HepG2 (cell line): Measurements from ENCODE around the gene ITIH1. TPM values are rescaled to one million over a fixed set of nuclear protein-coding genes. Genes with fewer than 3 reads are reported as not detected.
A peak's percentile ranks its signal among the peaks of the same experiment; 100 is the strongest.

Experiments used
- ATAC-seq: fragments of 200-7000 bp; cut with Tn5 transposase; 3 replicates; pipeline ENCODE4 v1.9.1; 2020; ENCODE audit warnings: mild to moderate bottlenecking, moderate library complexity
- BruUV-seq: library from RNA; stranded (reverse); fragments of 400-500 nt; replicated peaks from 2 replicates; lab custom pipeline; 2021; lab: Mats Ljungman, UMichigan
- CTCF ChIA-PET: fragments of 300-600 bp; formaldehyde crosslinking; extraction: SDS; loops from one replicate; lab custom pipeline; 2021; ENCODE audit warnings: low total read pairs, inconsistent platforms, low intra/inter-chr PET ratio; lab: Yijun Ruan, JAX
- POLR2A ChIA-PET: fragments of 350-600 bp; sonication (Branson Sonifier 250); formaldehyde crosslinking; loops from one replicate; lab custom pipeline; 2020; ENCODE audit warnings: antibody characterized with exemption, inconsistent platforms; lab: Yijun Ruan, JAX
- DNase-seq: peaks from one replicate; pipeline ENCODE4 v3.0.0-alpha.2; 2015; ENCODE audit warnings: low spot score
- FAIRE-seq: peaks from 3 replicates; lab custom pipeline; 2011; peaks lifted over from hg19 to GRCh38; lab: Jason Lieb, UNC
- H2AFZ ChIP-seq: one replicate; pipeline ENCODE4 v1.6.1; 2011; ENCODE audit warnings: low read length, inconsistent platforms
- H3K27ac ChIP-seq: fragments of 300-600 bp; 3 replicates; pipeline ENCODE4 v1.8.0; 2011; ENCODE audit warnings: mixed run types, mild to moderate bottlenecking, mixed read lengths, low read length, inconsistent platforms; ENCODE audit not compliant: insufficient read depth; ENCODE audit errors: extremely low read length
- H3K27me3 ChIP-seq, 2 experiments: fragments of 200-600 bp in 1 of 2; 2 replicates in 1 of 2; 3 replicates in 1 of 2; pipeline versions ENCODE4 v1.6.0 to v1.8.0; 2011; ENCODE audit warnings: low read length in 2 of 2, mild to moderate bottlenecking in 2 of 2, moderate library complexity in 2 of 2, inconsistent platforms in 1 of 2; ENCODE audit not compliant: insufficient read depth in 2 of 2, control insufficient read depth in 1 of 2
- H3K36me3 ChIP-seq, 2 experiments: fragments of 200-600 bp in 1 of 2; replicated peaks in 1 of 2; 2 replicates in 1 of 2; 3 replicates in 1 of 2; pipeline versions ENCODE4 v1.5.1 to v1.8.0; 2011; ENCODE audit warnings: low read length in 2 of 2, inconsistent platforms in 1 of 2; ENCODE audit not compliant: insufficient read depth in 2 of 2, control insufficient read depth in 1 of 2
- H3K4me1 ChIP-seq: 2 replicates; pipeline ENCODE4 v1.5.1; 2012; ENCODE audit warnings: low read length, inconsistent platforms; ENCODE audit not compliant: insufficient read depth
- H3K4me2 ChIP-seq: 2 replicates; pipeline ENCODE4 v1.6.0; 2011; ENCODE audit warnings: low read depth, low read length, inconsistent platforms
- H3K4me3 ChIP-seq, 3 experiments: fragments of 200-600 bp in 1 of 3; sonication (generic), shearing (Covaris generic) in 1 of 3; replicated peaks in 1 of 3; 2 replicates each; pipeline ENCODE4 v1.5.1; 2011 to 2016; ENCODE audit warnings: low read length in 3 of 3, inconsistent platforms in 2 of 3, low read depth in 2 of 3, mild to moderate bottlenecking in 2 of 3, control low read depth in 1 of 3, mixed read lengths in 1 of 3; ENCODE audit not compliant: insufficient read depth in 1 of 3
- H3K79me2 ChIP-seq: one replicate; pipeline ENCODE4 v1.6.1; 2011; ENCODE audit warnings: low read length, inconsistent platforms; ENCODE audit not compliant: insufficient read depth
- H3K9ac ChIP-seq: 2 replicates; pipeline ENCODE4 v1.6.0; 2011; ENCODE audit warnings: mild to moderate bottlenecking, low read depth, low read length, inconsistent platforms; ENCODE audit not compliant: insufficient read depth
- H3K9me3 ChIP-seq: 2 replicates; pipeline ENCODE4 v1.5.1; 2012; ENCODE audit warnings: mild to moderate bottlenecking, low read length
- H4K20me1 ChIP-seq: 2 replicates; pipeline ENCODE4 v1.6.0; 2011; ENCODE audit warnings: inconsistent platforms, mild to moderate bottlenecking, low read length, moderate library complexity; ENCODE audit not compliant: insufficient read depth
- ARID4A ChIP-seq: sonication (generic); formaldehyde crosslinking; IDR thresholded peaks from 2 replicates; pipeline ENCODE4 v1.5.0; 2020; ENCODE audit warnings: mild to moderate bottlenecking, missing genetic modification reagents, borderline replicate concordance
- DRAP1 ChIP-seq: IDR thresholded peaks from 2 replicates; pipeline ENCODE4 v1.6.1; 2016; ENCODE audit warnings: missing genetic modification reagents, missing compliant biosample characterization
- HNRNPUL1 ChIP-seq: fragments of 200-400 bp; formaldehyde crosslinking; IDR thresholded peaks from 2 replicates; pipeline ENCODE4 v1.6.1; 2017; ENCODE audit warnings: low read depth, mild to moderate bottlenecking, low read length, moderate library complexity
- POLR2AphosphoS5 ChIP-seq: IDR thresholded peaks from 2 replicates; pipeline ENCODE4 v1.6.1; 2012; ENCODE audit warnings: low read depth, low read length
- RORA ChIP-seq: sonication (generic); formaldehyde crosslinking; IDR thresholded peaks from 2 replicates; pipeline ENCODE4 v1.5.0; 2020; ENCODE audit warnings: mild to moderate bottlenecking, missing genetic modification reagents, moderate library complexity
- SMARCE1 ChIP-seq: fragments of 450-650 bp; IDR thresholded peaks from 2 replicates; pipeline ENCODE4 v1.6.1; 2017; ENCODE audit warnings: borderline replicate concordance
- YEATS2 ChIP-seq: sonication (generic); formaldehyde crosslinking; IDR thresholded peaks from 2 replicates; pipeline ENCODE4 v1.4.0; 2020; ENCODE audit warnings: missing genetic modification reagents, borderline replicate concordance
- ZBTB7A ChIP-seq: sonication (generic); formaldehyde crosslinking; IDR thresholded peaks from 2 replicates; pipeline ENCODE4 v1.8.0; 2022; ENCODE audit warnings: mild to moderate bottlenecking, missing genetic modification reagents
- ZFP91 ChIP-seq: sonication (generic); formaldehyde crosslinking; IDR thresholded peaks from 2 replicates; pipeline ENCODE4 v1.9.0; 2022; ENCODE audit warnings: missing genetic modification reagents, mild to moderate bottlenecking, borderline replicate concordance
- ZNF34 ChIP-seq: sonication (generic); formaldehyde crosslinking; IDR thresholded peaks from 2 replicates; pipeline ENCODE4 v1.4.0; 2020; ENCODE audit warnings: mild to moderate bottlenecking, missing genetic modification reagents, borderline replicate concordance
- ZNF460 ChIP-seq: sonication (generic); formaldehyde crosslinking; IDR thresholded peaks from 2 replicates; pipeline ENCODE4 v1.5.1; 2020; ENCODE audit warnings: missing genetic modification reagents, mild to moderate bottlenecking, borderline replicate concordance
- ZNF580 ChIP-seq: IDR thresholded peaks from 2 replicates; pipeline ENCODE4 v1.6.1; 2016; ENCODE audit warnings: low read depth, borderline replicate concordance
- ZNF878 ChIP-seq: sonication (generic); formaldehyde crosslinking; IDR thresholded peaks from 2 replicates; pipeline ENCODE4 v1.8.1; 2023; ENCODE audit warnings: mild to moderate bottlenecking, missing genetic modification reagents, moderate library complexity
- WGBS: methylation state at CpG from one replicate; pipeline ENCODE4 v1.1.6; 2017; ENCODE audit warnings: low lambda C conversion rate; 5-methylcytosine and 5-hydroxymethylcytosine counted together
- in situ Hi-C: cut with HindIII; loops from 2 replicates; pipeline ENCODE4 v1.10.0; 2017; ENCODE audit warnings: low pct_unique_long_range_greater_than_20kb; ENCODE audit not compliant: extremely low pct_ligation_motif_present
- intact Hi-C: fragments of 100-400 bp; cut with micrococcal nuclease; formaldehyde crosslinking; loops from one replicate; pipeline ENCODE4 v1.10.0; 2022; ENCODE audit not compliant: unreplicated experiment
- polyA plus RNA-seq, 8 experiments: library from polyadenylated mRNA; depleted of rRNA in 3 of 8; stranded (reverse) in 7 of 8; unstranded in 1 of 8; fragments of >200 nt; fragmentation: Illumina TruSeq in 4 of 8; extraction: Trizol in 4 of 8; gene quantifications; 2 replicates each; pipeline versions ENCODE4 v1.2.1 to v1.2.3, GENCODE V29; 2011 to 2016; ENCODE audit warnings: low read depth in 4 of 8, missing spikeins in 1 of 8, mixed read lengths in 1 of 8; ENCODE audit not compliant: insufficient read depth in 1 of 8
- total RNA-seq, 5 experiments: library from RNA; depleted of rRNA; stranded (reverse); fragments of >200 nt; fragmentation: Illumina TruSeq; extraction: Trizol; gene quantifications; 2 replicates each; pipeline ENCODE4 v1.2.3, GENCODE V29; 2016; ENCODE audit warnings: low read depth in 1 of 5

Gene ITIH1
- total and polyA plus RNA-seq, 2 of the 13 experiments (the other 11 are each of a cell fraction or from before 2014, with no cell fraction given): 12.3 to 19.6 TPM

- ChIA-PET POLR2A (interaction anchor here (1.2 to 4.4 kb wide), 9 partner anchors 12 to 106 kb away, joined by 3 to 18 read pairs (median 7); partner anchors contain the start of genes GLT8D1, ITIH3, NEK4 and SPCS1), CTCF (no interaction called here)
- peaks cover 3 to 4% of the 10 kb centered on the region in 2 experiments; a peak in 2 of 5 replicates for H3K36me3 ChIP-seq
- H3K4me1 ChIP-seq: peaks cover 61% of the 10 kb centered on the region
- in situ Hi-C loops (no loop called here), intact Hi-C loops (no loop called here)
- H3K9me3 ChIP-seq: no peaks in the 10 kb centered on the region
- H3K27ac ChIP-seq: no peak overlapping the region
- no peaks in the 10 kb centered on the region for H3K27me3 ChIP-seq
- no TSS peak for BruUV-seq
- no peak overlapping the region for H2AFZ ChIP-seq
- WGBS: 64% methylated on average over 11 of the region's 11 CpGs
- no peak overlapping the region for H3K9ac ChIP-seq
- no peaks in the 10 kb centered on the region for H3K79me2 ChIP-seq
- DNase-seq (no peak), FAIRE-seq (no peak), ATAC-seq (peak; percentile 8)
- H3K4me2 ChIP-seq: peak overlapping the region; percentile 51; the same call in 1 of the 2 replicates
- no peak overlapping the region for H3K4me3 ChIP-seq
- no peaks in the 10 kb centered on the region for H4K20me1 ChIP-seq
- TF ChIP-seq DRAP1 (CRISPR knock-in tag) (no peak), ZNF460 (CRISPR knock-in tag) (no peak), ZBTB7A (CRISPR knock-in tag) (0 out of 2 replicates have a peak, but pooled peaks have one; percentile 16), HNRNPUL1 (no peak), RORA (no peak), ZNF34 (CRISPR knock-in tag) (no peak), SMARCE1 (no peak), YEATS2 (CRISPR knock-in tag) (no peak), ZNF878 (no peak), ZNF580 (CRISPR knock-in tag) (0 out of 2 replicates have a peak, but pooled peaks have one; percentile 3), POLR2AphosphoS5 (no peak), ZFP91 (CRISPR knock-in tag) (no peak), ARID4A (CRISPR knock-in tag) (no peak)
Observed at GRCh38 chr3:52810923-52811322, 33.5 kb downstream of the ITIH1 start.
